Stimulated activated CD4-positive, alpha-beta T cell treated with anti-CD3 and anti-CD28 coated beads, Interleukin-12 subunit alpha, Interleukin-12 subunit beta, amount 100 ng/mL, for 4 hours (primary cell): ENCODE measurements around the gene UBA1.
"Not testable (repeated sequence)": the region's sequence is repeated elsewhere in the genome, so short reads cannot be mapped to it uniquely, and the experiment has no call there.

ENCODE experiments used
- DNase-seq: peaks from one replicate; pipeline ENCODE4 v3.0.0-alpha.2; 2020

UBA1 gene

GRCh38 chrX:47231167-47231566 is 37.5 kb downstream of the UBA1 start:
- DNase-seq = no peak

- DNase-seq = no peak
Observed at GRCh38 chrX:47232197-47232802, 38.7 kb downstream of the UBA1 start.

- DNase-seq = peak; percentile 12
Observed at GRCh38 chrX:47232803-47233332, 39.2 kb downstream of the UBA1 start, which contains the start of gene USP11. Gene USP11, plus strand, starts transcription at chrX:47233009. Its CDS starts 35 bp downstream, at chrX:47233044.

GRCh38 chrX:47233333-47234113 is 39.9 kb downstream of the UBA1 start:
- peak; percentile 82 for DNase-seq

GRCh38 chrX:47234583-47234982 is 41.0 kb downstream of the UBA1 start:
- no peak for DNase-seq

- DNase-seq = no peak
Observed at GRCh38 chrX:47235691-47236103, 42.1 kb downstream of the UBA1 start.

- DNase-seq = no peak
Observed at GRCh38 chrX:47239199-47239598, 45.6 kb downstream of the UBA1 start.

GRCh38 chrX:47239898-47240545 is 46.4 kb downstream of the UBA1 start:
- DNase-seq = no peak

- no peak for DNase-seq
Observed at GRCh38 chrX:47240619-47241018, 47.0 kb downstream of the UBA1 start.

- DNase-seq = no peak
Observed at GRCh38 chrX:47241201-47242011, 47.8 kb downstream of the UBA1 start.

- DNase-seq = no peak
Observed at GRCh38 chrX:47242321-47242720, 48.7 kb downstream of the UBA1 start.

GRCh38 chrX:47243351-47243750 is 49.7 kb downstream of the UBA1 start:
- DNase-seq = no peak

- DNase-seq = no peak
Observed at GRCh38 chrX:47244676-47245075, 51.0 kb downstream of the UBA1 start.

GRCh38 chrX:47245156-47245555 is 51.5 kb downstream of the UBA1 start:
- no peak for DNase-seq

- DNase-seq = no peak
Observed at GRCh38 chrX:47247206-47247998, 53.8 kb downstream of the UBA1 start.

GRCh38 chrX:47247999-47248320 is 54.3 kb downstream of the UBA1 start:
- no peak for DNase-seq

GRCh38 chrX:47248576-47248975 is 54.9 kb downstream of the UBA1 start:
- DNase-seq = no peak

GRCh38 chrX:47250017-47250347 is 56.4 kb downstream of the UBA1 start:
- DNase-seq = no peak

GRCh38 chrX:47257620-47258019 is 64.0 kb downstream of the UBA1 start:
- DNase-seq = not testable (repeated sequence)
